ENCODE measurements around the gene SGCA. TPM values are rescaled to one million over a fixed set of nuclear protein-coding genes. Genes with fewer than 3 reads are reported as not detected.

Gene SGCA
- total RNA-seq, 4 donors from 2014 or later, result 58.1 to 145 (median 93.4) TPM

DNA sequence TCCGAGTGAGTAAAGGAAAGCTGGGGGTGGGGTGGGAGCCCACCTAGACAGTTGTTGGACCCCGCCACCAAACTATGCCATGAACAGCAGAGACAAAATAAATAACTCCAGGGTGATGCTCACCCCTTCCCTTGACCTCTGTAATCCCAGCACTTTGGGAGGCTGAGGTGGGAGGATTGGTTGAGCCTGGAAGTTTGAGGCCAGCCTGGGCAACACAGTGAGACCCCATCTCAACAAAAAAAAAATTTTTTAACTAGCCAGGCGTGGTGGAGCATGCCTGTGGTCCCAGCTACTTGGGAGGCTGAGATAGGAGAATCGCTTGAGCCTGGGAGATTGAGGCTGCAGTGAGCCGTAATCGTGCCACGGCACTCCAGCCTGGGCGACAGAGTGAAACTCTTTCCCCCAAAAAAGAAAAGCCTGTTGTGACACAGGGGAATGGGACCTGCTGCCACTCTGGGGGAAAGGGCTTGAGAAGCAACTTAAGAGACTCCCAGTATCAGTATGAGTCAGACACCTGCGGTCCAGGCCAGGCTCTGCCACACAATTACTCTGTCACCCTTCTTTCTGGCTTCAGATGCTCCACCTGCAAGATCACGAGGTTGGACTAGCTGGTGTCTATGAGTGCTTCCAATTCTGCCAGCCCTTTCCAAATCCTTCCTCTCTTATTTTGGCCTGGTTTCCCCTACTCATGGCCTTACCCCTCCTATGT lies 5.0 kb downstream of the SGCA start:
- no peak overlapping the region for H3K4me3 ChIP-seq
- H3K9me3 ChIP-seq, result no peaks in the 10 kb centered on the region
- no peaks in the 10 kb centered on the region for H3K27me3 ChIP-seq
- TF ChIP-seq POLR2A (IDR thresholded peaks at IDR 0.05) (no peak), POLR2AphosphoS5 (IDR thresholded peaks at IDR 0.05) (no peak), EP300 (IDR thresholded peaks at IDR 0.05) (no peak)
- TF ChIP-seq, protein P1, sequence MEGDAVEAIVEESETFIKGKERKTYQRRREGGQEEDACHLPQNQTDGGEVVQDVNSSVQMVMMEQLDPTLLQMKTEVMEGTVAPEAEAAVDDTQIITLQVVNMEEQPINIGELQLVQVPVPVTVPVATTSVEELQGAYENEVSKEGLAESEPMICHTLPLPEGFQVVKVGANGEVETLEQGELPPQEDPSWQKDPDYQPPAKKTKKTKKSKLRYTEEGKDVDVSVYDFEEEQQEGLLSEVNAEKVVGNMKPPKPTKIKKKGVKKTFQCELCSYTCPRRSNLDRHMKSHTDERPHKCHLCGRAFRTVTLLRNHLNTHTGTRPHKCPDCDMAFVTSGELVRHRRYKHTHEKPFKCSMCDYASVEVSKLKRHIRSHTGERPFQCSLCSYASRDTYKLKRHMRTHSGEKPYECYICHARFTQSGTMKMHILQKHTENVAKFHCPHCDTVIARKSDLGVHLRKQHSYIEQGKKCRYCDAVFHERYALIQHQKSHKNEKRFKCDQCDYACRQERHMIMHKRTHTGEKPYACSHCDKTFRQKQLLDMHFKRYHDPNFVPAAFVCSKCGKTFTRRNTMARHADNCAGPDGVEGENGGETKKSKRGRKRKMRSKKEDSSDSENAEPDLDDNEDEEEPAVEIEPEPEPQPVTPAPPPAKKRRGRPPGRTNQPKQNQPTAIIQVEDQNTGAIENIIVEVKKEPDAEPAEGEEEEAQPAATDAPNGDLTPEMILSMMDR (IDR thresholded peaks at IDR 0.05), result no peak
- ATAC-seq, result no peak
- H3K4me1 ChIP-seq, result peaks cover 0 to 79% (median 30%) of the 10 kb centered on the region in 3 donors
- whole genome bisulfite sequencing, 2 donors (ENCODE audit: low coverage in 1 of 2), result 74 to 75% methylated on average over 4 of the region's 10 CpGs
- peaks cover 0 to 31% of the 10 kb centered on the region in 2 donors for H3K36me3 ChIP-seq
- H3K27ac ChIP-seq, result peak overlapping the region in 2 of 4 donors; percentile 87 to 90

DNA sequence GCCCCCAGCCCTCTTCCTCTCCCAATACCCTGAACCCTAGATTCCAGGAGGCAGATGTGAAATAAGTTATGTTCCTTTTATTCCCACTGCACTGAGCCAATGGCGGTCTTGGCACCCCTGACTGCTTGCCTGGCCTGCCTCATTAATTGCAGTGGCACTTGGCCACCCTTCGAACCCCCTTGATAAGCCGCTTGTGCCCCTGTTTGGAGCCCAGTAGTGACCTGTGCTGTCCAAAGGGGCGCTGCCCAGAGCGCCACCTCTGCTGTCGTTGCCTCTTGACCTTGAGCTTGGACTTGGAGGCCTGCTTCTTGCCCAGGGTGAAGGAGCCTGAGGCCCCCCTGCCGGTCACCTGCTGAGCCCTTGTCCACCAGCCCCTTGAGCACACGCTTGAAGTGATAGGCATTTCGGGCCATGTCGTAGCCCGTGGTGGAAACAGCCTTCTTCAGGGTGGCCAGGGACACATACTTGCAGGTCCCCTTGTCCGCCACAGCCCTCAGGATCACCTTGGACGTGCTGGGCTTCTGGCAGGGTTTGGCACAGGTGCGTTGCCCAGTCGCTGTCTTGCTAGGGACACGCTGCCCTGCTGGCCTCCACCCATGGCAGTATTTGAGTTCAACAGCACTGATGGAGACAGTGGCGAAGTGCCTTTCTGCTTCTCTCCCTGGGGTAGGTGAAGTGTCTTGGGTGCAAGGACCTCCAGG lies 5.7 kb downstream of the SGCA start:
- no peak overlapping the region for H3K4me3 ChIP-seq
- ATAC-seq, result no peak
- no peaks in the 10 kb centered on the region for H3K9me3 ChIP-seq
- H3K27ac ChIP-seq, result peak overlapping the region in 2 of 4 donors; percentile 86 to 87
- TF ChIP-seq POLR2AphosphoS5 (IDR thresholded peaks at IDR 0.05), result no peak
- TF ChIP-seq, protein P1 (IDR thresholded peaks at IDR 0.05), result no peak
- H3K4me1 ChIP-seq, result peaks cover 0 to 79% (median 36%) of the 10 kb centered on the region in 3 donors
- WGBS, 2 donors (ENCODE audit: low coverage in 1 of 2), result 83 to 100% methylated on average over 1 of the region's 17 CpGs
- H3K27me3 ChIP-seq, result no peaks in the 10 kb centered on the region
- H3K36me3 ChIP-seq, result peaks cover 0 to 31% of the 10 kb centered on the region in 2 donors

DNA sequence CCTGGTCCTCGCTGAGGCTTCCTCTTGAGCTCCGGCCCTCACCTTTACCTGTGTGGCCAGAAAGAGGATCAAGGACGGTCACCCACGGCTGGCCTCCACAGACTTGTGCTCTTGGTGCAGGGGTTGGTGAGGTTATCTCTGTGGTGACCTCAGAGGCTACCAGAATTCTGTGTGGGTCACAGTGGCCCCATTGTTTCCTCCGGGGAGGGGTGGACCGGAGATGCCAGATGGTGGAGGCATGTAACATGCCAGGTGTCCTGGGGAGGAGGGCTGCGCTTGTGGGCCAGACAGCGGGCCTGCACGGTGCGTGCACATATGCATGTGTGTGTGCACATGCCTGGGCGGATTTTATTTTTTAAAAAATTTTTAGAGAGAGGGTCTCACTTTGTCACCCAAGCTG lies 6.3 kb downstream of the SGCA start:
- H3K4me1 ChIP-seq, result peaks cover 0 to 81% (median 38%) of the 10 kb centered on the region in 3 donors
- 83% methylated on average over 1 of the region's 11 CpGs; no CpG with 5 or more reads in 1 of the 2 donors for WGBS, 2 donors (ENCODE audit: low coverage in 1 of 2)
- H3K9me3 ChIP-seq, result no peaks in the 10 kb centered on the region
- TF ChIP-seq POLR2AphosphoS5 (IDR thresholded peaks at IDR 0.05), result no peak
- no peak for TF ChIP-seq EP300 (IDR thresholded peaks at IDR 0.05)
- TF ChIP-seq, protein P1 (IDR thresholded peaks at IDR 0.05), result no peak
- no peak for TF ChIP-seq POLR2A (IDR thresholded peaks at IDR 0.05)
- H3K36me3 ChIP-seq, result peaks cover 0 to 31% of the 10 kb centered on the region in 2 donors
- no peaks in the 10 kb centered on the region for H3K27me3 ChIP-seq
- peak overlapping the region in 2 of 4 donors; percentile 86 to 87 for H3K27ac ChIP-seq
- ATAC-seq, result no peak
- no peak overlapping the region for H3K4me3 ChIP-seq

DNA sequence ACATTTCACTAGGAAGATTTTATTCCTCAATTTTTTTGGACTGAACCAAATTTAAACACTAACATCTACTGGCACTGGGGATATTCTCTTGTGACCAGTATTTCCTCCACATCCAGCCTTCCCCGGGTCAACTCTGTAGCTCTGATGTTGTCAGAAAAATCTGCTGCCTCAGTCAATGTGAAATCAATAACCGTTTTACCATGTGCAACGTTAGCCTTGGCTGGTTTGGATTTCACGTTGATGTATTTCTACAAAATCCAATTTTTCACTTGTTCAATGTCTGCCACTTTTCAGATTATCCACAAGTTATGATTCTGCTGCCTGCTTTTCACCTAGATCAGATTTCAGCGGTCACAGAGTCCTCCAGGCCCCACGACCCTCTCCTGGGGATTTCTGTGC lies 7.1 kb downstream of the SGCA start:
- Histone ChIP-seq H3K36me3 (peaks cover 0 to 31% of the 10 kb centered on the region in 2 donors), H3K4me1 (peaks cover 0 to 81% (median 39%) of the 10 kb centered on the region in 3 donors), H3K27ac (peak overlapping the region; percentile 58 to 88 (median 86)), H3K27me3 (no peaks in the 10 kb centered on the region), H3K4me3 (no peak overlapping the region), H3K9me3 (no peaks in the 10 kb centered on the region)
- no peak for ATAC-seq
- no peak for TF ChIP-seq POLR2A (IDR thresholded peaks at IDR 0.05)
- TF ChIP-seq EP300 (IDR thresholded peaks at IDR 0.05), result no peak
- TF ChIP-seq POLR2AphosphoS5 (IDR thresholded peaks at IDR 0.05), result no peak
- TF ChIP-seq, protein P1 (IDR thresholded peaks at IDR 0.05), result no peak
- 61 to 71% methylated on average over 6 of the region's 6 CpGs for WGBS, 2 donors (ENCODE audit: low coverage in 1 of 2)
